Measurements from ENCODE around the gene CSGALNACT2. TPM values are rescaled to one million over a fixed set of nuclear protein-coding genes. Genes with fewer than 3 reads are reported as not detected.

Gene CSGALNACT2
- total RNA-seq, 1 experiment from 2014 or later = 9.2 TPM

DNA sequence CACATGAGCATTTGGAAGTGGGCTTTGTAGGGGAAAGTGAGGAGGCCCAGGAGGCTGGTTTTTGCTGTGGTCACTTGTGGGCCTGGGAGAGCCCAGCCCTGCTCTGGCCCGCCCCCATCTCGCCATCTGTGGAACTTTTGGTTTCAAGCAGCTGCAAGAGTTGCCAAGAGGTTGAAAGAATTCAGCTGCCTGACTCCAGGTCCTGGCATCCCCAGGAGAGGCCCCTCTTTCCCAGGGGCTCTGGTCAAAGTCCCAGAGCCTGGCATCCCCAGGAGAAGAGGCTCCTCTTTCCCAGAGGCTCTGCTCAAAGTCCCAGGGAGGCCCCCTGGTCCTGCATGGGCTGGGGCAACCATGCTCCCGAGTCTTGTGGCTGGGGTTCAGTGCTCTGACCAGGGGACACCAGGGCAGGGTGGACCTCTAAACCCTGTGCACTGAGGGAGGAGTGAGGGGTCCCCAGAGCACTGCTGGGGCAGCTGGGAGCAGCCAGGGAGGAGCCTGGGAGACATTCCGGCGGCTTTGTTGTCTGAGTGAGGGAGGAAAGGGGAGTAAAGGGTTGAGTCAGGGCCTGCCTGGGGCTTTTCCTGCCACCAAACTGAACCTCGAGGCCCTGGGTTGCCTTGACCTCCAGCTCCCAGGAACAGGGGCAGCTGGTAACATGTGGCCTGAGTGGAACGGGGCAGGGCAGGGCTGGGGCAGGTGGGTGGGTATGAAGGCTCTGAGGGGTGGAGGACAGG lies 27.7 kb upstream of the CSGALNACT2 start:
- Histone ChIP-seq H4K20me1 (ENCODE audit: insufficient read depth, low read depth, low read length) (no peaks in the 10 kb centered on the region), H3K79me2 (ENCODE audit: low read length) (no peaks in the 10 kb centered on the region), H3K4me3 (ENCODE audit: low read length) (no peak overlapping the region), H3K4me1 (ENCODE audit: low read length) (no peaks in the 10 kb centered on the region), H3K27ac (ENCODE audit: low read length) (no peak overlapping the region), H2AFZ (ENCODE audit: low read length) (no peak overlapping the region), H3K9ac (ENCODE audit: low read length) (no peak overlapping the region), H3K9me2 (replicated peaks; ENCODE audit: insufficient read depth, low read length) (no peaks in the 10 kb centered on the region), H3K9me3 (ENCODE audit: low read length) (no peaks in the 10 kb centered on the region), H3K27me3 (ENCODE audit: low read length) (no peaks in the 10 kb centered on the region), H3K4me2 (ENCODE audit: low read depth, low read length, poor library complexity, severe bottlenecking) (no peak overlapping the region), H3K36me3 (ENCODE audit: insufficient read depth, low read length) (no peaks in the 10 kb centered on the region)
- no peak for DNase-seq

GRCh38 chr10:43111101-43111500 lies 27.1 kb upstream of the CSGALNACT2 start:
- Histone ChIP-seq H3K9me2 (replicated peaks; ENCODE audit: insufficient read depth, low read length) (no peaks in the 10 kb centered on the region), H3K27ac (ENCODE audit: low read length) (no peak overlapping the region), H3K4me2 (ENCODE audit: low read depth, low read length, poor library complexity, severe bottlenecking) (no peak overlapping the region), H3K4me3 (ENCODE audit: low read length) (no peak overlapping the region), H4K20me1 (ENCODE audit: insufficient read depth, low read depth, low read length) (no peaks in the 10 kb centered on the region), H2AFZ (ENCODE audit: low read length) (no peak overlapping the region), H3K79me2 (ENCODE audit: low read length) (no peaks in the 10 kb centered on the region), H3K4me1 (ENCODE audit: low read length) (no peaks in the 10 kb centered on the region), H3K27me3 (ENCODE audit: low read length) (no peaks in the 10 kb centered on the region), H3K9me3 (ENCODE audit: low read length) (no peaks in the 10 kb centered on the region), H3K9ac (ENCODE audit: low read length) (no peak overlapping the region), H3K36me3 (ENCODE audit: insufficient read depth, low read length) (no peaks in the 10 kb centered on the region)
- no peak for DNase-seq

DNA sequence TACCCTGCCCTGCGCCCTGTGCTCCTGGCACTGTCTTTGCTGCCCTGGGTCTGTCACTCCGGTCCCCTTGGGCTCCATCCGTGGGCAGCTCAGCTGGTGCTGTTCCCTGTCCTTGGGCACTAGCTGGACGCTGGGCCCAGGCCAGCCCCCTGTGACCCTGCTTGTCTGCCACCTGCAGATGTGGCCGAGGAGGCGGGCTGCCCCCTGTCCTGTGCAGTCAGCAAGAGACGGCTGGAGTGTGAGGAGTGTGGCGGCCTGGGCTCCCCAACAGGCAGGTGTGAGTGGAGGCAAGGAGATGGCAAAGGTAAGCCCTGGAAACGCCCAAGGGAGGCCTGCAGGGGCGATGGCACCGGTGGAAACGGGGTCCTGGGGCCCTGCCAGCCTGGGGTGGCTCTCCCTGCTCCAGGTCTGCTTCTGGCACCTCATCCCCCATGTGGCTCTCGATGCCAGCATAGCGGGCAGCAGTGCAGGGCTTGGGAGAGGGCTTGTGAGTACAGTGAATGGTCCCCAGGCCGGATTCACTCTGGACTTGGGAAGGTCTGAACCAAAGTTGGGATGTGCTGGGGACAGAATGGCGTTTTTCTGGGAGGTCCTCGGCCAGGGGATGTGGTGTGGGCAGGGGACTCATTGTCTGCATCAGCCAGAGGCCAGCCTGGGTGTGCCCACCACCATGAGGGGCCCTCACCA lies 26.2 kb upstream of the CSGALNACT2 start:
- Histone ChIP-seq H4K20me1 (ENCODE audit: insufficient read depth, low read depth, low read length) (no peaks in the 10 kb centered on the region), H2AFZ (ENCODE audit: low read length) (no peak overlapping the region), H3K9me2 (replicated peaks; ENCODE audit: insufficient read depth, low read length) (no peaks in the 10 kb centered on the region), H3K4me3 (ENCODE audit: low read length) (no peak overlapping the region), H3K9ac (ENCODE audit: low read length) (no peak overlapping the region), H3K79me2 (ENCODE audit: low read length) (no peaks in the 10 kb centered on the region), H3K36me3 (ENCODE audit: insufficient read depth, low read length) (no peaks in the 10 kb centered on the region), H3K9me3 (ENCODE audit: low read length) (no peaks in the 10 kb centered on the region), H3K27ac (ENCODE audit: low read length) (no peak overlapping the region), H3K4me2 (ENCODE audit: low read depth, low read length, poor library complexity, severe bottlenecking) (no peak overlapping the region), H3K27me3 (ENCODE audit: low read length) (no peaks in the 10 kb centered on the region), H3K4me1 (ENCODE audit: low read length) (no peaks in the 10 kb centered on the region)
- DNase-seq = no peak

GRCh38 chr10:43112608-43112961 lies 25.7 kb upstream of the CSGALNACT2 start:
- H3K4me1 ChIP-seq (ENCODE audit: low read length) = no peaks in the 10 kb centered on the region
- no peaks in the 10 kb centered on the region for H3K79me2 ChIP-seq (ENCODE audit: low read length)
- H3K9me2 ChIP-seq (replicated peaks; ENCODE audit: insufficient read depth, low read length) = no peaks in the 10 kb centered on the region
- H3K27me3 ChIP-seq (ENCODE audit: low read length) = no peaks in the 10 kb centered on the region
- H3K4me2 ChIP-seq (ENCODE audit: low read depth, low read length, poor library complexity, severe bottlenecking) = no peak overlapping the region
- DNase-seq = no peak
- H3K9ac ChIP-seq (ENCODE audit: low read length) = no peak overlapping the region
- H3K27ac ChIP-seq (ENCODE audit: low read length) = no peak overlapping the region
- H3K36me3 ChIP-seq (ENCODE audit: insufficient read depth, low read length) = no peaks in the 10 kb centered on the region
- no peaks in the 10 kb centered on the region for H4K20me1 ChIP-seq (ENCODE audit: insufficient read depth, low read depth, low read length)
- H3K9me3 ChIP-seq (ENCODE audit: low read length) = no peaks in the 10 kb centered on the region
- no peak overlapping the region for H3K4me3 ChIP-seq (ENCODE audit: low read length)
- no peak overlapping the region for H2AFZ ChIP-seq (ENCODE audit: low read length)

- Histone ChIP-seq H3K79me2 (ENCODE audit: low read length) (no peaks in the 10 kb centered on the region), H2AFZ (ENCODE audit: low read length) (no peak overlapping the region), H3K27ac (ENCODE audit: low read length) (no peak overlapping the region), H3K36me3 (ENCODE audit: insufficient read depth, low read length) (no peaks in the 10 kb centered on the region), H3K9me3 (ENCODE audit: low read length) (no peaks in the 10 kb centered on the region), H3K4me3 (ENCODE audit: low read length) (no peak overlapping the region), H3K9me2 (replicated peaks; ENCODE audit: insufficient read depth, low read length) (no peaks in the 10 kb centered on the region), H3K9ac (ENCODE audit: low read length) (no peak overlapping the region), H3K4me1 (ENCODE audit: low read length) (no peaks in the 10 kb centered on the region), H3K4me2 (ENCODE audit: low read depth, low read length, poor library complexity, severe bottlenecking) (no peak overlapping the region), H4K20me1 (ENCODE audit: insufficient read depth, low read depth, low read length) (no peaks in the 10 kb centered on the region), H3K27me3 (ENCODE audit: low read length) (no peaks in the 10 kb centered on the region)
- DNase-seq = no peak
These were observed 24.8 kb upstream of the CSGALNACT2 start for GRCh38 chr10:43113201-43114087.

DNA sequence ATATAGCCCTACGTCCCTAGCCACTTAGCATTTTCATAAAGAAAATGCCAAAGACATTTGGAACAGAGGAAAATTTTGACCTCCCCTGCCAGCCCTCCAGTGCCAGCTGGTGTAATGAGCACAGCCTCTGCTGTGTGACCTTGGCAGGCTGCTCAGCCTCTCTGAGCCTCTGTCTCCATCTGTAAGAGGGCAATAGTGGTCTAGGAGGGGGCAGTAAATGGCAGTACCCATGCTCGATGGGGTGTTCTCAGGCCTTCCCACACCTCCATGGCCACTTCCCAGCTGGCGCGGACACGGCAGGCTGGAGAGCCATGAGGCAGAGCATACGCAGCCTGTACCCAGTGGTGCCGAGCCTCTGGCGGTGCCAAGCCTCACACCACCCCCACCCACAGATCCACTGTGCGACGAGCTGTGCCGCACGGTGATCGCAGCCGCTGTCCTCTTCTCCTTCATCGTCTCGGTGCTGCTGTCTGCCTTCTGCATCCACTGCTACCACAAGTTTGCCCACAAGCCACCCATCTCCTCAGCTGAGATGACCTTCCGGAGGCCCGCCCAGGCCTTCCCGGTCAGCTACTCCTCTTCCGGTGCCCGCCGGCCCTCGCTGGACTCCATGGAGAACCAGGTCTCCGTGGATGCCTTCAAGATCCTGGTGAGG lies 24.0 kb upstream of the CSGALNACT2 start:
- Histone ChIP-seq H4K20me1 (ENCODE audit: insufficient read depth, low read depth, low read length) (no peaks in the 10 kb centered on the region), H3K27me3 (ENCODE audit: low read length) (no peaks in the 10 kb centered on the region), H3K4me1 (ENCODE audit: low read length) (no peaks in the 10 kb centered on the region), H3K9me2 (replicated peaks; ENCODE audit: insufficient read depth, low read length) (no peaks in the 10 kb centered on the region), H3K9ac (ENCODE audit: low read length) (no peak overlapping the region), H2AFZ (ENCODE audit: low read length) (no peak overlapping the region), H3K4me2 (ENCODE audit: low read depth, low read length, poor library complexity, severe bottlenecking) (no peak overlapping the region), H3K9me3 (ENCODE audit: low read length) (no peaks in the 10 kb centered on the region), H3K27ac (ENCODE audit: low read length) (no peak overlapping the region), H3K79me2 (ENCODE audit: low read length) (no peaks in the 10 kb centered on the region), H3K36me3 (ENCODE audit: insufficient read depth, low read length) (no peaks in the 10 kb centered on the region), H3K4me3 (ENCODE audit: low read length) (no peak overlapping the region)
- no peak for DNase-seq

- H4K20me1 ChIP-seq (ENCODE audit: insufficient read depth, low read depth, low read length) = no peaks in the 10 kb centered on the region
- H3K4me3 ChIP-seq (ENCODE audit: low read length) = no peak overlapping the region
- H2AFZ ChIP-seq (ENCODE audit: low read length) = no peak overlapping the region
- H3K79me2 ChIP-seq (ENCODE audit: low read length) = no peaks in the 10 kb centered on the region
- DNase-seq = no peak
- H3K9ac ChIP-seq (ENCODE audit: low read length) = no peak overlapping the region
- H3K4me1 ChIP-seq (ENCODE audit: low read length) = no peaks in the 10 kb centered on the region
- H3K27ac ChIP-seq (ENCODE audit: low read length) = no peak overlapping the region
- H3K27me3 ChIP-seq (ENCODE audit: low read length) = no peaks in the 10 kb centered on the region
- no peaks in the 10 kb centered on the region for H3K36me3 ChIP-seq (ENCODE audit: insufficient read depth, low read length)
- no peak overlapping the region for H3K4me2 ChIP-seq (ENCODE audit: low read depth, low read length, poor library complexity, severe bottlenecking)
- no peaks in the 10 kb centered on the region for H3K9me3 ChIP-seq (ENCODE audit: low read length)
- H3K9me2 ChIP-seq (replicated peaks; ENCODE audit: insufficient read depth, low read length) = no peaks in the 10 kb centered on the region
These were observed 23.3 kb upstream of the CSGALNACT2 start for GRCh38 chr10:43114743-43115611.

Measured in Karpas-422 (cell line).